ENCODE results near the gene BIRC7.
A peak's percentile ranks its signal among the peaks of the same experiment; 100 is the strongest.

Gene BIRC7

GRCh38 chr20:63232235-63233060, 3.3 kb upstream of the BIRC7 start:
- H3K4me3 ChIP-seq (ENCODE audit: low read depth, low read length), result no peak overlapping the region
- H3K36me3 ChIP-seq (ENCODE audit: control insufficient read depth, insufficient read depth, low read length), result no peaks in the 10 kb centered on the region
- H3K4me1 ChIP-seq (ENCODE audit: control insufficient read depth, insufficient read depth, low read length), result peaks cover 19% of the 10 kb centered on the region
- no peak overlapping the region for H3K9ac ChIP-seq (ENCODE audit: low read depth, low read length)
- no peaks in the 10 kb centered on the region for H3K27me3 ChIP-seq (ENCODE audit: control insufficient read depth, insufficient read depth, low read length)
- no peaks in the 10 kb centered on the region for H3K9me3 ChIP-seq (ENCODE audit: control insufficient read depth, insufficient read depth, low read length)

DNA sequence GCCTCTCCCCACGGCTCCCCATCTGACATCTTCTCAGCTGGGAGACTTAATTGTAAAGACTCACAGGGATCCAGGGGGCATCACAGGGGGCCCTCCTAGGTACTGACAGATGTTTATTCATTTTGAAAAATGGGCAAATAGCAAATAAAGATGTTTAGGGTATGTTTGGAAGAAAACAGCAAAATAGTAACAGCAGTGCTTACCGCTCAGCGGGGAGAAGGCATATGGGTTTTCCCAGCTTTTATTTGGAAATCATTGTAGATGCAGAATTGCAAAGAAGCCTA, 2.7 kb upstream of the BIRC7 start:
- Histone ChIP-seq H3K4me3 (ENCODE audit: low read depth, low read length) (no peak overlapping the region), H3K4me1 (ENCODE audit: control insufficient read depth, insufficient read depth, low read length) (peaks cover 19% of the 10 kb centered on the region), H3K36me3 (ENCODE audit: control insufficient read depth, insufficient read depth, low read length) (no peaks in the 10 kb centered on the region), H3K9ac (ENCODE audit: low read depth, low read length) (no peak overlapping the region), H3K9me3 (ENCODE audit: control insufficient read depth, insufficient read depth, low read length) (no peaks in the 10 kb centered on the region), H3K27me3 (ENCODE audit: control insufficient read depth, insufficient read depth, low read length) (no peaks in the 10 kb centered on the region)

DNA sequence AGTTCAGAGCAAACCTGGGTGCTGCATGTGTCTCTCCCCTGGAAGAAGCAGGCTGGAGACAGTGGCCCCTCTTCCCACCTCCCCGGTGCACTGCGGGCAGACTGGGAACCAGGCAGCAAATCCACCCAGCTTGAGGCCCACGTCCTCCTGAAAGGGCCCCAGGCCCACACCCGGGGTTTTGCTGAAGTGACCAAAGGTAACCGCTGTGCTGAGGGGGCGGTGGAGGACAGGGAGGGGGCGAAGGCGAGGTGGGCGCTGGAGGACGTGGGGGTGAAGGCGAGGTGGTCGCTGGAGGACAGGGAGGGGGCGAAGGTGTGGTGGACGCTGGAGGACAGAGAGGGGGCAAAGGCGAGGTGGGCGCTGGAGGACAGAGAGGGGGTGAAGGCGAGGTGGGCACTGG, 1.8 kb upstream of the BIRC7 start:
- Histone ChIP-seq H3K27me3 (ENCODE audit: control insufficient read depth, insufficient read depth, low read length) (no peaks in the 10 kb centered on the region), H3K9me3 (ENCODE audit: control insufficient read depth, insufficient read depth, low read length) (no peaks in the 10 kb centered on the region)

DNA sequence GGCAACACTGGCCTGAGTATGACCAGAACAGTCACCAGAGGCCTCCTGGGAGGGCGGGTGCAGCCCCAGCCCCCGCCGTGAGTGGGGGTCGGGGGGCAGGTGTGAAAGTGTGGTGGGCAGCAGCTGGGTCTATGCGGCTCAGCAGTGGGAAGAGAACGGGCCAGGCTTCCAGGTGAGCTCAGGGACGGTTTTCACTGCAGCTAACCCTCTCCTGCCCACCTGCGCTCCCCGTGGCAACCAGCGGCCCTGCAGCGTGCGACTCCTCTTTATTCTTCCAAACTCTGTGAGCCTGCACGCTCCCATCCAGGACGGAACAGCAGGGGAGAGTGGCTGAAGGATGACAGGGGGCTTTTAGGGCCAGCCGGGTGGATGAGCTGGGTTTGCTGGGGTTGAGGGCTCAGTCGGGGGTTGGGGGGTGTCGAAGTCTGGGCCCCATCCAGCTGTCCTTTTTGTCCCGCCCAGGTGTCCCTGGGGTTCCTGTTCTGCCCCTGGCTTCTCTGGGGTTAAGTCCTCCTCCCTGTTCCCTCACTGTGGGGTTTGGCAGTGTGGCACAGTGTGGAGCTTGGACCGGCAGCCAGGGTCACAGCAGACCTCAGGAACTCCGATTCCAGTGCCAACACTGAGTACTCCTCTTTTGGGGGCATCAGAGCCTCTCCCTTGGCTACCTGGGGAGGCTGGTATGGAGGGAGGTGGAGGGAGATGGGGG, 859 bp upstream of the BIRC7 start:
- no peak overlapping the region for H3K4me3 ChIP-seq (ENCODE audit: low read depth, low read length)
- H3K9me3 ChIP-seq (ENCODE audit: control insufficient read depth, insufficient read depth, low read length), result no peaks in the 10 kb centered on the region
- no peaks in the 10 kb centered on the region for H3K27me3 ChIP-seq (ENCODE audit: control insufficient read depth, insufficient read depth, low read length)

More for the DNA sequence above, 1.8 kb upstream of the BIRC7 start:
- Histone ChIP-seq H3K9ac (ENCODE audit: low read depth, low read length) (no peak overlapping the region), H3K36me3 (ENCODE audit: control insufficient read depth, insufficient read depth, low read length) (no peaks in the 10 kb centered on the region), H3K4me1 (ENCODE audit: control insufficient read depth, insufficient read depth, low read length) (peaks cover 19% of the 10 kb centered on the region), H3K4me3 (ENCODE audit: low read depth, low read length) (no peak overlapping the region)

GRCh38 chr20:63236116-63236837, 572 bp downstream of the BIRC7 start:
- Histone ChIP-seq H3K9ac (ENCODE audit: low read depth, low read length) (peak overlapping the region; percentile 47), H3K27me3 (ENCODE audit: control insufficient read depth, insufficient read depth, low read length) (no peaks in the 10 kb centered on the region)

More for the DNA sequence above, 859 bp upstream of the BIRC7 start:
- H3K36me3 ChIP-seq (ENCODE audit: control insufficient read depth, insufficient read depth, low read length), result no peaks in the 10 kb centered on the region
- H3K9ac ChIP-seq (ENCODE audit: low read depth, low read length), result no peak overlapping the region
- H3K4me1 ChIP-seq (ENCODE audit: control insufficient read depth, insufficient read depth, low read length), result peaks cover 17% of the 10 kb centered on the region

DNA sequence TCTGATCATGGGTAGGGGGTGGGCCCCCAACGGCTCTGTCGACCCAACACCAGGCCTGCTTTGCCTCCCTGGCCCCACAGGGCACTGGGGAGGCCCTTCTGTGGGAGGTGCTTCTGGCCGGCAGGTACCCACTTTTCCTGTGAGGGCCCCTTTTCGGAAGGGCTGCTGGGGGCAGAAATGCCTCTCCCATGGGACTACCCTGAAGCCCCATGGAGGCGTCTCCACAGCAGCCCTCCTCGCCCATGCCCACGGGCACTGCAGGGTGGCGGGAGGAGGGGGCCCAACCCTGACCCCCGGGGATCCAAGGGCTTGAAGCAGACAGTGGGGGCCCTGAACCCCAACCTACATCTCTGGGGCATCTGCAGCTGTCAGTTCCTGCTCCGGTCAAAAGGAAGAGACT, 2.3 kb downstream of the BIRC7 start:
- H3K4me1 ChIP-seq (ENCODE audit: control insufficient read depth, insufficient read depth, low read length), result peaks cover under 1% of the 10 kb centered on the region
- no peaks in the 10 kb centered on the region for H3K9me3 ChIP-seq (ENCODE audit: control insufficient read depth, insufficient read depth, low read length)
- no peaks in the 10 kb centered on the region for H3K27me3 ChIP-seq (ENCODE audit: control insufficient read depth, insufficient read depth, low read length)
- no peaks in the 10 kb centered on the region for H3K36me3 ChIP-seq (ENCODE audit: control insufficient read depth, insufficient read depth, low read length)
- H3K9ac ChIP-seq (ENCODE audit: low read depth, low read length), result no peak overlapping the region
- H3K4me3 ChIP-seq (ENCODE audit: low read depth, low read length), result no peak overlapping the region

More at GRCh38 chr20:63236116-63236837, 572 bp downstream of the BIRC7 start:
- Histone ChIP-seq H3K4me1 (ENCODE audit: control insufficient read depth, insufficient read depth, low read length) (peaks cover 4% of the 10 kb centered on the region), H3K36me3 (ENCODE audit: control insufficient read depth, insufficient read depth, low read length) (no peaks in the 10 kb centered on the region), H3K4me3 (ENCODE audit: low read depth, low read length) (no peak overlapping the region), H3K9me3 (ENCODE audit: control insufficient read depth, insufficient read depth, low read length) (no peaks in the 10 kb centered on the region)

- H3K9ac ChIP-seq (ENCODE audit: low read depth, low read length), result no peak overlapping the region
- H3K4me1 ChIP-seq (ENCODE audit: control insufficient read depth, insufficient read depth, low read length), result no peaks in the 10 kb centered on the region
- H3K27me3 ChIP-seq (ENCODE audit: control insufficient read depth, insufficient read depth, low read length), result no peaks in the 10 kb centered on the region
- H3K36me3 ChIP-seq (ENCODE audit: control insufficient read depth, insufficient read depth, low read length), result no peaks in the 10 kb centered on the region
- no peak overlapping the region for H3K4me3 ChIP-seq (ENCODE audit: low read depth, low read length)
- no peaks in the 10 kb centered on the region for H3K9me3 ChIP-seq (ENCODE audit: control insufficient read depth, insufficient read depth, low read length)
These were observed 2.9 kb downstream of the BIRC7 start for GRCh38 chr20:63238514-63239125.

GRCh38 chr20:63239431-63239830, 3.7 kb downstream of the BIRC7 start:
- Histone ChIP-seq H3K4me1 (ENCODE audit: control insufficient read depth, insufficient read depth, low read length) (no peaks in the 10 kb centered on the region), H3K27me3 (ENCODE audit: control insufficient read depth, insufficient read depth, low read length) (no peaks in the 10 kb centered on the region), H3K9ac (ENCODE audit: low read depth, low read length) (no peak overlapping the region)

DNA sequence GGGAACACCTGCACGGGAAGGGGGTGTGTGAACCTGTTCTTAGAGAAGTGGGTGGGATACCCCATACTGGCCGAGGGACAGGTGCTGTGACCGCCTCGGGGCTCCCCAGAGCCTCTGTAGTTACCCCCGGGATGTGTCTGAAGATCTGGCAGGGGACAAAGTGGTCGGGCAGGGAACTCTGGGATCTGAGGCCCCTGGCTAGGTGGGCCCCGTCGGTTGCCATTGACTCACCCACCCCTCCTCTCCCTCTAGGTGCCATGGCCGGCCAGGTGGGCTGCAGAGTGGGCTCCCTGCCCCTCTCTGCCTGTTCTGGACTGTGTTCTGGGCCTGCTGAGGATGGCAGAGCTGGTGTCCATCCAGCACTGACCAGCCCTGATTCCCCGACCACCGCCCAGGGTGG, 4.3 kb downstream of the BIRC7 start:
- Histone ChIP-seq H3K4me3 (ENCODE audit: low read depth, low read length) (no peak overlapping the region), H3K9ac (ENCODE audit: low read depth, low read length) (no peak overlapping the region), H3K4me1 (ENCODE audit: control insufficient read depth, insufficient read depth, low read length) (no peaks in the 10 kb centered on the region), H3K27me3 (ENCODE audit: control insufficient read depth, insufficient read depth, low read length) (no peaks in the 10 kb centered on the region), H3K36me3 (ENCODE audit: control insufficient read depth, insufficient read depth, low read length) (no peaks in the 10 kb centered on the region), H3K9me3 (ENCODE audit: control insufficient read depth, insufficient read depth, low read length) (no peaks in the 10 kb centered on the region)

More at GRCh38 chr20:63239431-63239830, 3.7 kb downstream of the BIRC7 start:
- H3K36me3 ChIP-seq (ENCODE audit: control insufficient read depth, insufficient read depth, low read length), result no peaks in the 10 kb centered on the region
- H3K9me3 ChIP-seq (ENCODE audit: control insufficient read depth, insufficient read depth, low read length), result no peaks in the 10 kb centered on the region
- no peak overlapping the region for H3K4me3 ChIP-seq (ENCODE audit: low read depth, low read length)

DNA sequence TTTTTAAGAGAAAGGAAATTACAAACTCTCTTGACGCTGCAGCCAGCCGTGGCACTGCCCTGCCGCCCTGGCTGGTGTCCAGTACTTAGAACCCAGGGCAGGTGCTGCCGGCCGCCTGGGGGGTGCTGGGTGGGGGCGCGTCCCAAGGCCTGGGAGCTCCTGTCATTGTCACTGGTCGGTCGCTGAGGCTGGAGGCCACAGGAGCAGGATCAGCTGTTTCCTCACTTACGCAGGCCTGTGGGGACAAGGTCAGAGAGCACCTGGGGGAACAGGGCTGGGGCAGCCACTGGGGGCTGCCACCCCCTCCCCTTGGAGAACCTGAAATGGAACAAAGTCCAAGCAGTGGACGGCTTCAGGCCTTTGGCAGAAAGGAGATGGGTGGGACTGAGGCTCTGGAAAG, 5.6 kb downstream of the BIRC7 start:
- no peak overlapping the region for H3K4me3 ChIP-seq (ENCODE audit: low read depth, low read length)
- no peaks in the 10 kb centered on the region for H3K27me3 ChIP-seq (ENCODE audit: control insufficient read depth, insufficient read depth, low read length)

DNA sequence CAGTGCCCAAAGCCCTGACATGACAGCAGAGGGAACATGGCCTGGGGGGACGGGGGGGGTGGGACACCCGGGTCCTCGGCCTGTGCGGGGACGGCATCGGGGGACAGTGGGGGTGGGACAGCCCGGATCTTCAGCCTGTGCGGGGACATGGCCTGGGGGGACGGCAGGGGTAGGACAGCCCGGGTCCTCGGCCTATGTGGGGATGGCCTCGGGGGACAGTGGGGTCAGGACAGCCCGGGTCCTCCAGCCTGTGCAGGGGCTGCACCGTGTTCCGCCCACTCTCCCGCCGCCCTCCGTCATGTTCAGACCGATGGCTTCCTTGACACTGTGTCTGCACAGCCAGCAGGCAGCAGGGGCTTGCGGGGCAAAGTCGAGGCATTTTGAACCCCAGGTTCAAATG, 7.0 kb downstream of the BIRC7 start:
- Histone ChIP-seq H3K27me3 (ENCODE audit: control insufficient read depth, insufficient read depth, low read length) (no peaks in the 10 kb centered on the region), H3K4me1 (ENCODE audit: control insufficient read depth, insufficient read depth, low read length) (no peaks in the 10 kb centered on the region), H3K36me3 (ENCODE audit: control insufficient read depth, insufficient read depth, low read length) (no peaks in the 10 kb centered on the region), H3K4me3 (ENCODE audit: low read depth, low read length) (no peak overlapping the region), H3K9ac (ENCODE audit: low read depth, low read length) (no peak overlapping the region), H3K9me3 (ENCODE audit: control insufficient read depth, insufficient read depth, low read length) (no peaks in the 10 kb centered on the region)

More for the DNA sequence above, 5.6 kb downstream of the BIRC7 start:
- Histone ChIP-seq H3K9ac (ENCODE audit: low read depth, low read length) (no peak overlapping the region), H3K36me3 (ENCODE audit: control insufficient read depth, insufficient read depth, low read length) (no peaks in the 10 kb centered on the region), H3K4me1 (ENCODE audit: control insufficient read depth, insufficient read depth, low read length) (no peaks in the 10 kb centered on the region), H3K9me3 (ENCODE audit: control insufficient read depth, insufficient read depth, low read length) (no peaks in the 10 kb centered on the region)
